GM23338 (cell line): ENCODE results near the gene MAPK8IP3.

Source experiments
- CTCF ChIP-seq, 2 experiments: fragments of 200-600 bp in 1 of 2; sonication (generic) in 1 of 2; conservative IDR thresholded peaks; 2 replicates each; pipeline versions ENCODE4 v1.5.1 to v1.6.1; 2016 to 2017; ENCODE audit warnings: antibody characterized with exemption in 2 of 2, low read depth in 2 of 2, mild to moderate bottlenecking in 2 of 2, moderate library complexity in 1 of 2
- JUNB ChIP-seq: IDR thresholded peaks from one replicate; pipeline ENCODE4 v1.6.1; 2016; ENCODE audit warnings: antibody characterized with exemption; ENCODE audit not compliant: unreplicated experiment

GRCh38 chr16:1800701-1801100 is 94.7 kb downstream of the MAPK8IP3 start:
- TF ChIP-seq CTCF (conservative IDR thresholded peaks at IDR 0.05; ENCODE audit: low read depth in 2 of 2) (no peak), JUNB (no peak)
